Measurements from ENCODE around the gene LFNG.
A peak's percentile ranks its signal among the peaks of the same experiment; 100 is the strongest.
"Not testable (repeated sequence)": the region's sequence is repeated elsewhere in the genome, so short reads cannot be mapped to it uniquely, and the experiment has no call there.

The LFNG gene

DNA sequence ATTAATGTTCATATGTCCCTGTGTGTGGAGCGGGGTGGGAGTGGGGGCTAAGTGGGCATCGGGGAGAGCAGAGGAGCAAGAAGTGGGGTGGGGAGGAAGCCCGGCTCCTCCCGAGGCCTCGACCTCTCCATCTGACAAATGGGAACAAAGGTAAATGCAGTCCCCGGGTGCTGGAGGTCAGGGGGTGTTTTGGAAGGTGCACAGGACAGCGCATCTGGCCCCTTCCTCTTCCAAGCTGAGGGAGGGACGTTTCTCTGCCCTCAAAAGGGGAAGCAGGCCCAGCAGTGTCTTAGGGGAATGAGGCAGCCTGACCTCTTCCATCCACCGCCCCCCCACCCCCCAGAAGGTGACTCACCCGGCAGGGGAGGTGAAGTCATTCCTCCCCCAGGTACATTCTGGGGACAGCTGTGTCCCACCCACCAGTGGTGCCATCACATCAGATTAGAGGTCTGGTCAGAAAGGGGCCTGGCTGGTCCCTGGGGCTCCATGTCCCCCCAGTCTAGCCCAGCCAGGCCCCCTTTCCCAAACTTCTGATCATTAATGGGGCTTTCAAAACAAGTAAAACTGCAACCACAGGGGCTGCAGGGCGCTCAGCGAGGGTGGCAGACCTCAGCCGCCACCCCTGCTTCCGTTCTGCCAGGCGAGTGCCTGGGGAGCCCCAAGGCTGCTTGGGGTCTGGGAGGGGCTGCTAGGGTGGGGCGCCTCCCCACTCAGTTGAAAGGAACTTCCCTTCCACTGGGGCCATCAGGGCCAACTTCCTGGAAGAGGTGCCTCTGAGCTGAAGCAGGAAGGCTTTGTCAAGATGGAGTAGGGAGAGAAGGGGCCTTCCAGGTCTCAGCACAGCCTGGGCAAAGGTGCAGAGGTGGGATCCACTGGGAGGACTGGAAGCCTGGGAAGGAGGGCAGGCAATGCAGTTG is 10.8 kb downstream of the LFNG start:
- Histone ChIP-seq H3K27ac (ENCODE audit: low read depth, low read length) (peak overlapping the region; percentile 19), H3K79me1 (ENCODE audit: low read length) (peaks cover 6% of the 10 kb centered on the region), H3K4me1 (ENCODE audit: control insufficient read depth in 1 of 2, insufficient read depth in 2 of 2, low read length in 2 of 2) (peaks cover 25 to 27% of the 10 kb centered on the region in 2 experiments), H3K79me2 (ENCODE audit: control insufficient read depth, insufficient read depth, low read length, poor library complexity) (no peaks in the 10 kb centered on the region), H4K12ac (ENCODE audit: low read depth, low read length) (no peak overlapping the region), H3K23ac (ENCODE audit: low read length) (no peak overlapping the region), H3K9ac (ENCODE audit: low read length) (no peak overlapping the region), H4K91ac (ENCODE audit: low read depth, low read length) (peak overlapping the region; percentile 59), H2AK5ac (ENCODE audit: low read length) (peak overlapping the region; percentile 26), H2AFZ (ENCODE audit: insufficient read depth, low read length, poor library complexity) (no peak overlapping the region), H3K27me3 (ENCODE audit: insufficient read depth, low read length) (no peaks in the 10 kb centered on the region), H4K8ac (ENCODE audit: low read depth, low read length) (peak overlapping the region; percentile 32), H3K18ac (ENCODE audit: low read length) (peak overlapping the region; percentile 52), H3K4ac (ENCODE audit: low read depth, low read length) (no peak overlapping the region), H3K4me3 (ENCODE audit: low read depth, low read length) (no peak overlapping the region), H3K9me3 (ENCODE audit: insufficient read depth, low read depth, low read length) (peaks cover 2% of the 10 kb centered on the region), H2BK5ac (ENCODE audit: low read depth, low read length, poor library complexity) (peak overlapping the region; percentile 28), H3K36me3 (ENCODE audit: control insufficient read depth in 1 of 2, insufficient read depth in 2 of 2, low read length in 2 of 2) (peaks cover 33 to 35% of the 10 kb centered on the region in 2 experiments), H2BK12ac (ENCODE audit: low read length) (peak overlapping the region; percentile 32), H3K14ac (ENCODE audit: low read length) (peak overlapping the region; percentile 34), H3K4me2 (ENCODE audit: low read length) (no peak overlapping the region), H2BK120ac (ENCODE audit: insufficient read depth, low read length, poor library complexity) (peak overlapping the region; percentile 70)
- DNase-seq = no peak
- no CpG with 5 or more reads among the region's 16 CpGs for WGBS (ENCODE audit: extremely low coverage, insufficient coverage, insufficient read length)

DNA sequence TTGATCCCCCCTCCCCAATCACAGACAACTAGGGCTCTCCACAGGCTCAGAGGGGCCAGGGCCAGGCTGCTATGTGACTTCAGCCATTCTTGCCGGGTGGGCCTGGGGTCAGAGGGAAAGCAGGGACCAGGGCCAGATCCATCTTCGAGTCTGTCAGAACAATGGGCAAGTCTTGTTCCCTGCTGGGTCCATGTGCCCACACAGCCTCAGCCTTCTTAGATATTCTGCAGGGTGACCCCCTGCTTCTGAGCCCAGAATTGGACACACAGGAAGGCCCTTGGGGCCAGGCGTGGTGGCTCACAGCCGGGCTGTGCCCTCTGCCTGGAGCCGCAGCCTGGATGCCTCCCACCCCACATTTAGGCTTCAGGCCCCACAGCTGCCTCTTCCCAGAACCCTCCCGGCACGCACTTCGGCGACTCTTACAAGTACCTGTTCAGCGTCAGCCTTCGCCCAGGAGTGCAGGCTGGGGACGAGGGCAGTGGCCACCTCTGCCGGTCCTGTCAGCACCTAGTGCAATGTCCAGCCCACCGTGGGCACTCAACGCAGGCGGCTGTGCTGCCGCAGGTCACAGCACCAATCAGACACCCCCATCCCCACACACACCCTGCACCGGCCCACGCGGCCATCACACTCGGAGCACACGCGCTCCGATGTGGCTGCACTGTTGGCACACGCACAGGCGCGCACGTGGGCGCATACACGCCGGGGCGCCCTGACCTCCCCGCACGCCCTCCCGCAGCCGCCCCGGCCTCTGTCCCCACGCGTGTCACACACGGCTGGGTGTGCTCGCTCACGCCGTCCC is 11.6 kb downstream of the LFNG start:
- H3K23ac ChIP-seq (ENCODE audit: low read length); H3K79me2 ChIP-seq (ENCODE audit: control insufficient read depth, insufficient read depth, low read length, poor library complexity); H3K79me1 ChIP-seq (ENCODE audit: low read length); H3K9me3 ChIP-seq (ENCODE audit: insufficient read depth, low read depth, low read length); H4K12ac ChIP-seq (ENCODE audit: low read depth, low read length); H3K4me3 ChIP-seq (ENCODE audit: low read depth, low read length); H3K27me3 ChIP-seq (ENCODE audit: insufficient read depth, low read length); DNase-seq; H3K9ac ChIP-seq (ENCODE audit: low read length); H3K4ac ChIP-seq (ENCODE audit: low read depth, low read length); H3K4me2 ChIP-seq (ENCODE audit: low read length): not testable (repeated sequence)
- WGBS (ENCODE audit: extremely low coverage, insufficient coverage, insufficient read length) = no CpG with 5 or more reads among the region's 43 CpGs
- peak overlapping the region; percentile 37 for H2AFZ ChIP-seq (ENCODE audit: insufficient read depth, low read length, poor library complexity)
- H3K36me3 ChIP-seq (ENCODE audit: control insufficient read depth in 1 of 2, insufficient read depth in 2 of 2, low read length in 2 of 2) = peaks cover 24 to 27% of the 10 kb centered on the region in 2 experiments
- H2AK5ac ChIP-seq (ENCODE audit: low read length) = peak overlapping the region; percentile 26
- H3K4me1 ChIP-seq (ENCODE audit: control insufficient read depth in 1 of 2, insufficient read depth in 2 of 2, low read length in 2 of 2) = peaks cover 25 to 27% of the 10 kb centered on the region in 2 experiments
- peak overlapping the region; percentile 28 for H2BK5ac ChIP-seq (ENCODE audit: low read depth, low read length, poor library complexity)
- H2BK12ac ChIP-seq (ENCODE audit: low read length) = peak overlapping the region; percentile 32
- peak overlapping the region; percentile 19 for H3K27ac ChIP-seq (ENCODE audit: low read depth, low read length)
- peak overlapping the region; percentile 59 for H4K91ac ChIP-seq (ENCODE audit: low read depth, low read length)
- peak overlapping the region; percentile 52 for H3K18ac ChIP-seq (ENCODE audit: low read length)
- peak overlapping the region; percentile 32 for H4K8ac ChIP-seq (ENCODE audit: low read depth, low read length)
- H3K14ac ChIP-seq (ENCODE audit: low read length) = peak overlapping the region; percentile 18
- H2BK120ac ChIP-seq (ENCODE audit: insufficient read depth, low read length, poor library complexity) = peak overlapping the region; percentile 70

DNA sequence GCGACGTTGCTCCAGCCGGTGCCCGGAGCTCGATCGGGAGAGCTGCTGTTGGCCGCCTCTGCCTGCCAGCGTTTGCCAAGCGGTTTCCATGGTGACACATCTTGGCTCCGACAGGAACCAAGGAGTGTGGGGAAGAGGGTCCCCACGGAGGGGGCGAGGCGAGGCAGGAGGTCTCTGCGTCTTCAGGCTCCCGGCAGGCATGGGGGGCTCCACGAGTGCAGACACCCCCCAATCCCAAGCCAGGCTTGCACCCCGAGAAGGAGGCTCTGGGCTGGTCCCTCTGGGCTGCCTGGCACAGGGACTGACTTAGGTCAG is 12.2 kb downstream of the LFNG start:
- H2AK5ac ChIP-seq (ENCODE audit: low read length); H2BK120ac ChIP-seq (ENCODE audit: insufficient read depth, low read length, poor library complexity); H3K79me1 ChIP-seq (ENCODE audit: low read length); H3K4me2 ChIP-seq (ENCODE audit: low read length); H4K8ac ChIP-seq (ENCODE audit: low read depth, low read length); H2BK5ac ChIP-seq (ENCODE audit: low read depth, low read length, poor library complexity); H3K27ac ChIP-seq (ENCODE audit: low read depth, low read length); H3K9me3 ChIP-seq (ENCODE audit: insufficient read depth, low read depth, low read length); H3K23ac ChIP-seq (ENCODE audit: low read length); H2BK12ac ChIP-seq (ENCODE audit: low read length); H2AFZ ChIP-seq (ENCODE audit: insufficient read depth, low read length, poor library complexity); H4K91ac ChIP-seq (ENCODE audit: low read depth, low read length); H3K14ac ChIP-seq (ENCODE audit: low read length); H3K9ac ChIP-seq (ENCODE audit: low read length); H4K12ac ChIP-seq (ENCODE audit: low read depth, low read length); H3K27me3 ChIP-seq (ENCODE audit: insufficient read depth, low read length); H3K4ac ChIP-seq (ENCODE audit: low read depth, low read length); H3K4me3 ChIP-seq (ENCODE audit: low read depth, low read length); H3K79me2 ChIP-seq (ENCODE audit: control insufficient read depth, insufficient read depth, low read length, poor library complexity); DNase-seq; H3K18ac ChIP-seq (ENCODE audit: low read length): not testable (repeated sequence)
- peaks cover 19 to 21% of the 10 kb centered on the region in 2 experiments for H3K36me3 ChIP-seq (ENCODE audit: control insufficient read depth in 1 of 2, insufficient read depth in 2 of 2, low read length in 2 of 2)
- H3K4me1 ChIP-seq (ENCODE audit: control insufficient read depth in 1 of 2, insufficient read depth in 2 of 2, low read length in 2 of 2) = peaks cover 25 to 27% of the 10 kb centered on the region in 2 experiments
- no CpG with 5 or more reads among the region's 17 CpGs for WGBS (ENCODE audit: extremely low coverage, insufficient coverage, insufficient read length)

DNA sequence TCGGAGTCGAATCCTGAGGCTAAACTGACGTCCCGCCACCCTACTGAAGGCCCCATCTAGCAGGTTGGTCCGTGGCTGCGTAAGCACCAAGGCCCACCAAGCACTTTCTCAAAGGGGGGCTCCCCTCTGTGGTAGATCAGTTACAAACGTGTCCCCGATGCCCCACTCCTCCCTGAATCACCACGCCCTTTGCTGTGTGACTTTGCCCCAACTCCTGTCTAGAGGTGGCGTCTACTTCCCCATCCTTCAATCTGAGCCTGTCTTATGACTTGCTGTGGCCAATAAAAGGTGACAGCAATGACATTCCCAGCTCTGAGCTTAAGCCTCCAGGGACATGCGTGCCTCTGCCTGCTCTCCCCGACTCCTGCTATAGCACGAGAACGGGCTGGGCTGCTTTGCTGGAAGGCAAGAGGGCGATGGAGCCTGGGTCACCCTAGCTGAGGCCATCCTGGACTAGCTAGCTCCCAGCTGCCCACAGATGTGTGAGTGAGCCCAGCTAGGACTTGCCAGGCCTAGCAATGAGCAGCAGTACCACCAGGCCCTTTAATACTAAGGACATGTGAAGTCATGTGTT is 12.7 kb downstream of the LFNG start:
- H3K4ac ChIP-seq (ENCODE audit: low read depth, low read length); DNase-seq; H4K12ac ChIP-seq (ENCODE audit: low read depth, low read length); H3K9me3 ChIP-seq (ENCODE audit: insufficient read depth, low read depth, low read length); H3K18ac ChIP-seq (ENCODE audit: low read length); H2BK12ac ChIP-seq (ENCODE audit: low read length); H2AK5ac ChIP-seq (ENCODE audit: low read length); H2BK120ac ChIP-seq (ENCODE audit: insufficient read depth, low read length, poor library complexity); H4K91ac ChIP-seq (ENCODE audit: low read depth, low read length); H3K4me2 ChIP-seq (ENCODE audit: low read length); H3K23ac ChIP-seq (ENCODE audit: low read length); H3K79me1 ChIP-seq (ENCODE audit: low read length); H2AFZ ChIP-seq (ENCODE audit: insufficient read depth, low read length, poor library complexity); H3K79me2 ChIP-seq (ENCODE audit: control insufficient read depth, insufficient read depth, low read length, poor library complexity); H4K8ac ChIP-seq (ENCODE audit: low read depth, low read length); H2BK5ac ChIP-seq (ENCODE audit: low read depth, low read length, poor library complexity); H3K27ac ChIP-seq (ENCODE audit: low read depth, low read length); H3K9ac ChIP-seq (ENCODE audit: low read length); H3K27me3 ChIP-seq (ENCODE audit: insufficient read depth, low read length); H3K4me3 ChIP-seq (ENCODE audit: low read depth, low read length); H3K14ac ChIP-seq (ENCODE audit: low read length): not testable (repeated sequence)
- WGBS (ENCODE audit: extremely low coverage, insufficient coverage, insufficient read length) = no CpG with 5 or more reads among the region's 15 CpGs
- Histone ChIP-seq H3K4me1 (ENCODE audit: control insufficient read depth in 1 of 2, insufficient read depth in 2 of 2, low read length in 2 of 2) (peaks cover 25% of the 10 kb centered on the region in 2 experiments), H3K36me3 (ENCODE audit: control insufficient read depth in 1 of 2, insufficient read depth in 2 of 2, low read length in 2 of 2) (peaks cover 13 to 16% of the 10 kb centered on the region in 2 experiments)
